Hindlimb muscle (tissue), 1 donor: ENCODE results near the gene ZNF221. TPM values are rescaled to one million over a fixed set of nuclear protein-coding genes. Genes with fewer than 3 reads are reported as not detected.

Experiments used
- DNase-seq: peaks from one replicate; pipeline ENCODE4 v3.0.0-alpha.2; 2013
- polyA plus RNA-seq: library from polyadenylated mRNA; unstranded; fragments of 120-200 nt; gene quantifications from one replicate; pipeline ENCODE4 v1.2.1, GENCODE V29; 2013; ENCODE audit not compliant: insufficient read length

Gene ZNF221
- polyA plus RNA-seq, 1 donor = 3.0 TPM

GRCh38 chr19:43960411-43960810 lies 9.4 kb downstream of the ZNF221 start:
- no peak for DNase-seq

- DNase-seq = no peak
Measured at GRCh38 chr19:43966079-43966694, 15.2 kb downstream of the ZNF221 start.

DNA sequence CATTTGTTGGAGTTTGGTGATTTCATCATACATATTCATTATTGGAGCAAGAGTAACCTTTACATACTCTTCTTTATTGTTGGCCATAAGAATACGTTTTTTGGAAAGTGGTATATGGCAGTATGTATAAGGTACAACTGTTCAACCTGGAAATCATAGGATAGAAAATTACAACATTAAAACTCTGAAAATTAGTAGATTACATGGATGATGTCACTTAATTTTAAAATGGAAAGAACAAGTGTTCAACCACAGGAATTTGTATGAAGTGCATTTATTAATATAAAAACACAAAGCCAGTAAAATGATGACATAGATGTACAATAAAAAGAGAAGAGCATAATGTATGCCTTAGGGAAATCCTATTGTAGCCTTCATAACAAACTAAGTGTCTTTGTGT lies 25.7 kb downstream of the ZNF221 start:
- DNase-seq = no peak

- no peak for DNase-seq
Measured at GRCh38 chr19:43983544-43983911, 32.5 kb downstream of the ZNF221 start.

DNA sequence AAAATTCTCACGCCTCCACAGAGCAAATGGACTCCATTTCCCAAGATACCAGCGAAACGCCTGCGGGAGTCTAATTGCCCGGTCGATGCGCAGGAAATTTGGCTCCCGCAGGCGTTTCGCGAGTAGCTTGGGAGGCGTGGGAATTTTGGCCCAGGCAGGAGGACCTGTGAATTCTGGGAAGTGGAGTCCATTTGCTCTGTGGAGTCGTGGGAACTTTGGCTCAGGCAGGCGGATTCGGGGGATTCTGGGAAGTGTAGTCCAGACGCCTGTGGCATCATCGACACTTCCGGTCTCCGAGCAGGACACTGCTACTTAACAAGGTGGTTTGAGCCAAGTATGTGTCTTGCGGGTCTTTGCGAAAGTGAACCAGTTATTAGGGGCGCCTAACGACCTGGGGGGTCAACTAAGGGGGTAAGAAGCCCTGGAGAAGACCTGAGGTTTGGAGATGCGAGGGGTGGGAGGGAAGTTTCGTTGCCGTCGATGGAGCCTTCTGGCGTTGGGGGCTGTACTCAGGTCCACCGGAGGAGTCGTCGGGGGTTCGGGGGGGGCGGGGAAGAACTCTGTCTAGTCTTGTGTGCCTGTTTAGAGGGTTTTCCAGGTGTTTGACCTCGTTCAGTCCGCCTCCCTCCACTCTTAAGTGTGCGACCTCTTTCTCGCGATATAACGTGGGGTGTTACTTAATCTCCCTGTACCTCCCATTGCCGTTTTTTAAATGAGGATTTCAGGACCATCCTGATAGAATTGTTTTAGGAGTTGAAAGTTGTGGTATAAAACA lies 33.1 kb downstream of the ZNF221 start, which contains the start of gene ZNF155:
Gene ZNF155, plus strand, starts transcription at position 277 of the 775 bp plus-strand sequence. CDS start 4,356 bp downstream, outside the sequence.
- DNase-seq = peak; percentile 94

DNA sequence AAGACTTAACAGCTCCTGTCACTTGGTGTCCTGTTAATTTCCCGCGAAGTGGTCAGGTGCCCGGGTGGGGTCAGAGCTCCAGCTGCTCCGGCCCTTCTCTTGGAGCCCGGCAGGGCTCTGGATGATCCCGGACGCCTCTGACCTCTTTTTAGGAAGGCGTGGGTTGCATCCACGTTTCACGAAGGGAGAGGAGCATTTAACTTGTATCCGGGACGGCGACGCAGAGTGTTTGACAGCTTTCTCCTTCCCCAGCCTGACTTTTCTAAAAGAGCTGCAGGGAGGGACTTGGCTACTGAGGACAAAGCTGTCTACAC lies 33.6 kb downstream of the ZNF221 start:
- DNase-seq = no peak

- no peak for DNase-seq
Measured at GRCh38 chr19:43997631-43998290, 46.7 kb downstream of the ZNF221 start.

- DNase-seq = no peak
Measured at GRCh38 chr19:44002212-44002565, 51.2 kb downstream of the ZNF221 start.

- DNase-seq = peak; percentile 95
Measured at GRCh38 chr19:44002566-44003460, 51.8 kb downstream of the ZNF221 start, which contains the start of gene ZNF230. TSS of gene ZNF230 (plus strand) at chr19:44002957. CDS start at chr19:44007079, 4,122 bp downstream.

DNA sequence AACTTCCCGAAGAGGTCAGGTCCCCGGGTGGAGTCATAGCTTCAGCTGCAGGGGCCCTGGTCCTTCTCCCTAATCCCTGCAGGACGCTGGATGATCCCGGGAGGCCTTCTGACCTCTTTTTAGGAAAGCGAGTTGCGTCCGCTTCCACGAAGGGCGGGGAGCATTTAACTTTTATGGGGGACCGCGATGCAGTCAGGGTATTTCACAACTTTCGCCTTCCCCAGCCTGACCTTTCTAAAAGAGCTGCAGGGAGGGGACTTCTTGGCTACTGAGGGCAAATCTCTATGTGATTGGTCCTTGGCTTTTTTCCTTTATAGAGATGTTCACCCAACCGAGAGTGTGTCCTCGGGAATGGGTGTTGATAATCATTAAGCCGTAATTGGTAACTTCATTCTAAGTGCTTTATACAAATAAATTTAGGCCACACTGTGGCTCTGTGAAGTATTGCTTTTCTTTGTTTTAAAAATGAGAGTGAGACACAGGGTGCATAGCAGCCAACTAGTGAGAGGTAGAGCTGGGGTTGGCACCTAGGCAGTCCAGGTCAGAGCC lies 52.5 kb downstream of the ZNF221 start:
- DNase-seq = no peak

GRCh38 chr19:44005973-44006372 lies 54.9 kb downstream of the ZNF221 start:
- DNase-seq = no peak

DNA sequence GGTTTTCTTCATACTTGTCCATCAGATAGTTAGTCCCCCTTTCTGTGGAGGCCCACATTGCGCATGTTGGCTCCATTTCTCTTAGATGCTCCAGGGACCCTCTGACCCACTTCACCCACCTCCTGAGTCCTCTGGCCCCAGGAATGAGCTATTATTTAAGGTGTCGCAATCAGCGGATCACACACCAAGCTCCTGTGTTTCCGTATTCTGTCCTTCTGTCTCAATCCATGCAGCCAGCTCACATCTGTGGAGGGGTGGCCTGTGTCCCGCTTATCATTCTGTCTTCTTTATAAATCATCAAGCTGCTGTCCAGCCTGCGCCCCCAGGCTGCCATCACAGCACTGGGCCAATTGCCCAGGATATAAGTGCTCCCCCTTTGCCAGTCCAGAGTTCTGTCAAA lies 56.4 kb downstream of the ZNF221 start:
- no peak for DNase-seq

DNA sequence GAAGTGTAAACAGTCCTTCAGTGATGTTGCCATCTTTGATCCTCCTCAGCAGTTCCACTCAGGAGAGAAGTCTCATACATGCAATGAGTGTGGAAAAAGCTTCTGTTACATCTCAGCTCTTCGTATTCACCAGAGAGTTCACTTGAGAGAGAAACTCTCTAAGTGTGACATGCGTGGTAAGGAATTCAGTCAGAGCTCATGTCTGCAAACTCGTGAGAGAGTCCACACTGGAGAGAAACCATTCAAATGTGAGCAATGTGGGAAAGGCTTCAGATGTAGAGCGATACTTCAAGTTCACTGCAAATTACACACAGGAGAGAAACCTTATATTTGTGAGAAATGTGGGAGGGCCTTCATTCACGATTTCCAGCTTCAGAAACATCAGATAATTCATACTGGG lies 59.4 kb downstream of the ZNF221 start:
- DNase-seq = no peak

Other genes starting within 250 kb of the ZNF221 start
- not detected for gene IRGC, start 235.2 kb upstream of the ZNF221 start, polyA plus RNA-seq
- 40.9 TPM for gene SMG9, start 196.3 kb upstream of the ZNF221 start, polyA plus RNA-seq
- gene KCNN4, start 170.3 kb upstream of the ZNF221 start, polyA plus RNA-seq = 1.1 TPM
- 0.52 TPM for gene LYPD5, start 148.8 kb upstream of the ZNF221 start, polyA plus RNA-seq
- 8.3 TPM for gene ZNF283, start 123.9 kb upstream of the ZNF221 start, polyA plus RNA-seq
- gene ZNF404, start 67.3 kb upstream of the ZNF221 start, polyA plus RNA-seq = 8.6 TPM
- gene ZNF45, start 15.9 kb upstream of the ZNF221 start, polyA plus RNA-seq = 15.3 TPM
- 7.2 TPM for gene ZNF155, start 33.0 kb downstream of the ZNF221 start, polyA plus RNA-seq
- gene ZNF230, start 51.7 kb downstream of the ZNF221 start, polyA plus RNA-seq = 2.1 TPM
- 3.3 TPM for gene ZNF222, start 74.2 kb downstream of the ZNF221 start, polyA plus RNA-seq
- 3.5 TPM for gene ZNF223, start 100.8 kb downstream of the ZNF221 start, polyA plus RNA-seq
- gene ZNF284, start 120.9 kb downstream of the ZNF221 start, polyA plus RNA-seq = 2.9 TPM
- 15.3 TPM for gene ZNF224, start 143.1 kb downstream of the ZNF221 start, polyA plus RNA-seq
- 4.5 TPM for gene ZNF225, start 162.2 kb downstream of the ZNF221 start, polyA plus RNA-seq
- gene ZNF234, start 190.3 kb downstream of the ZNF221 start, polyA plus RNA-seq = 9.6 TPM
- 13.0 TPM for gene ZNF226, start 213.9 kb downstream of the ZNF221 start, polyA plus RNA-seq